CD14-positive monocyte (primary cell): ENCODE results near the gene WDR70. TPM values are rescaled to one million over a fixed set of nuclear protein-coding genes. Genes with fewer than 3 reads are reported as not detected.

Experiments used
- DNase-seq, 3 donors: peaks; one replicate each; pipeline ENCODE4 v3.0.0-alpha.2; 2011 to 2022
- H2AFZ ChIP-seq: 2 replicates; pipeline ENCODE4 v1.6.0; 2012; ENCODE audit warnings: mild to moderate bottlenecking, low read depth, low read length, inconsistent platforms; ENCODE audit not compliant: insufficient read depth, poor library complexity, severe bottlenecking
- H3K27ac ChIP-seq, 2 donors: 1 replicate in 1 of 2; 2 replicates in 1 of 2; pipeline ENCODE4 v1.5.1; 2012 to 2013; ENCODE audit warnings: low read length in 2 of 2, control low read depth in 1 of 2, inconsistent platforms in 1 of 2, low read depth in 1 of 2, mild to moderate bottlenecking in 1 of 2
- H3K27me3 ChIP-seq, 2 donors: one replicate each; pipeline versions ENCODE4 v1.6.0 to v1.6.1; 2011 to 2013; ENCODE audit warnings: low read length in 2 of 2; ENCODE audit not compliant: control insufficient read depth in 2 of 2, insufficient read depth in 2 of 2
- H3K36me3 ChIP-seq, 2 donors: replicated peaks in 1 of 2; 1 replicate in 1 of 2; 2 replicates in 1 of 2; pipeline versions ENCODE4 v1.5.1 to v1.6.1; 2012 to 2013; ENCODE audit warnings: low read length in 2 of 2, control low read depth in 1 of 2, inconsistent platforms in 1 of 2, mild to moderate bottlenecking in 1 of 2; ENCODE audit not compliant: insufficient read depth in 2 of 2, control insufficient read depth in 1 of 2
- H3K4me1 ChIP-seq, 2 donors: 1 replicate in 1 of 2; 2 replicates in 1 of 2; pipeline versions ENCODE4 v1.5.1 to v1.6.1; 2012 to 2013; ENCODE audit warnings: low read length in 2 of 2, control low read depth in 1 of 2, inconsistent platforms in 1 of 2, mild to moderate bottlenecking in 1 of 2, moderate library complexity in 1 of 2; ENCODE audit not compliant: insufficient read depth in 2 of 2, control insufficient read depth in 1 of 2
- H3K4me2 ChIP-seq: replicated peaks from 2 replicates; pipeline ENCODE3; 2012; ENCODE audit warnings: low read length, moderate library complexity, mild to moderate bottlenecking; ENCODE audit not compliant: poor library complexity, severe bottlenecking; ENCODE audit errors: extremely low read depth
- H3K4me3 ChIP-seq, 3 experiments: fragments of 200-600 bp in 1 of 3; sonication (generic) in 1 of 3; replicated peaks in 1 of 3; 1 replicate in 2 of 3; 2 replicates in 1 of 3; pipeline ENCODE4 v1.5.1; 2011 to 2013; ENCODE audit warnings: low read length in 3 of 3, mild to moderate bottlenecking in 3 of 3, control low read depth in 2 of 3, low read depth in 2 of 3, inconsistent platforms in 1 of 3, moderate library complexity in 1 of 3
- H3K79me2 ChIP-seq: 2 replicates; pipeline ENCODE4 v1.6.0; 2012; ENCODE audit warnings: mild to moderate bottlenecking, control low read depth, inconsistent platforms, low read length, moderate library complexity; ENCODE audit not compliant: insufficient read depth
- H3K9ac ChIP-seq: 2 replicates; pipeline ENCODE4 v1.6.0; 2017; ENCODE audit warnings: low read length, mild to moderate bottlenecking; ENCODE audit not compliant: insufficient read depth, poor library complexity, severe bottlenecking
- H3K9me3 ChIP-seq, 2 donors: replicated peaks in 1 of 2; 1 replicate in 1 of 2; 2 replicates in 1 of 2; pipeline versions ENCODE4 v1.5.1 to v1.6.1; 2012 to 2013; ENCODE audit warnings: low read length in 2 of 2, control low read depth in 1 of 2; ENCODE audit not compliant: control insufficient read depth in 1 of 2, insufficient read depth in 1 of 2
- H4K20me1 ChIP-seq: 2 replicates; pipeline ENCODE4 v1.6.0; 2012; ENCODE audit warnings: mild to moderate bottlenecking, low read length, control low read depth, moderate library complexity; ENCODE audit not compliant: insufficient read depth
- H3K27ac Mint-ChIP-seq, 7 donors: one replicate each; pipeline ENCODE4 v1.8.0; 2020; ENCODE audit warnings: mild to moderate bottlenecking in 7 of 7, mixed read lengths in 7 of 7, moderate library complexity in 6 of 7, inconsistent platforms in 2 of 7
- H3K27me3 Mint-ChIP-seq, 3 donors: one replicate each; pipeline ENCODE4 v1.8.0; 2021 to 2022; ENCODE audit warnings: low read depth in 3 of 3, mild to moderate bottlenecking in 3 of 3, mixed read lengths in 3 of 3, moderate library complexity in 3 of 3, inconsistent platforms in 1 of 3
- H3K36me3 Mint-ChIP-seq, 2 donors: one replicate each; pipeline ENCODE4 v1.8.0; 2020; ENCODE audit warnings: mixed read lengths in 2 of 2, inconsistent platforms in 1 of 2, mild to moderate bottlenecking in 1 of 2
- H3K4me1 Mint-ChIP-seq: one replicate; pipeline ENCODE4 v1.8.0; 2020; ENCODE audit warnings: mild to moderate bottlenecking, mixed read lengths
- H3K4me3 Mint-ChIP-seq, 2 donors: one replicate each; pipeline ENCODE4 v1.8.0; 2020; ENCODE audit warnings: mild to moderate bottlenecking in 2 of 2, mixed read lengths in 2 of 2, moderate library complexity in 1 of 2
- H3K9me3 Mint-ChIP-seq, 7 donors: one replicate each; pipeline ENCODE4 v1.8.0; 2020 to 2022; ENCODE audit warnings: mixed read lengths in 7 of 7, mild to moderate bottlenecking in 6 of 7, moderate library complexity in 6 of 7, inconsistent platforms in 2 of 7
- CTCF ChIP-seq: fragments of 200-600 bp; IDR thresholded peaks from one replicate; pipeline ENCODE4 v1.8.0; 2022; ENCODE audit warnings: antibody characterized with exemption, mild to moderate bottlenecking
- WGBS: methylation state at CpG from one replicate; pipeline ENCODE4 v1.1.5; 2013; ENCODE audit warnings: missing lambda C conversion rate; ENCODE audit not compliant: insufficient coverage; 5-methylcytosine and 5-hydroxymethylcytosine counted together
- intact Hi-C, 2 donors: fragments of 100-400 bp; cut with micrococcal nuclease; formaldehyde crosslinking; loops; one replicate each; pipeline versions ENCODE4 v1.15.0 to v1.15.1; 2023
- polyA plus RNA-seq, 3 donors: library from polyadenylated mRNA; depleted of rRNA in 1 of 3; unstranded in 2 of 3; stranded (reverse) in 1 of 3; fragments of 300-500 nt in 2 of 3; fragments of >200 nt in 1 of 3; fragmentation: Illumina TruSeq in 2 of 3; gene quantifications; 1 replicate in 2 of 3; 2 replicates in 1 of 3; pipeline ENCODE4 v1.2.3, GENCODE V29; 2012 to 2021

WDR70 gene
- polyA plus RNA-seq, 3 donors: 13.1 to 21.0 (median 19.1) TPM

DNA sequence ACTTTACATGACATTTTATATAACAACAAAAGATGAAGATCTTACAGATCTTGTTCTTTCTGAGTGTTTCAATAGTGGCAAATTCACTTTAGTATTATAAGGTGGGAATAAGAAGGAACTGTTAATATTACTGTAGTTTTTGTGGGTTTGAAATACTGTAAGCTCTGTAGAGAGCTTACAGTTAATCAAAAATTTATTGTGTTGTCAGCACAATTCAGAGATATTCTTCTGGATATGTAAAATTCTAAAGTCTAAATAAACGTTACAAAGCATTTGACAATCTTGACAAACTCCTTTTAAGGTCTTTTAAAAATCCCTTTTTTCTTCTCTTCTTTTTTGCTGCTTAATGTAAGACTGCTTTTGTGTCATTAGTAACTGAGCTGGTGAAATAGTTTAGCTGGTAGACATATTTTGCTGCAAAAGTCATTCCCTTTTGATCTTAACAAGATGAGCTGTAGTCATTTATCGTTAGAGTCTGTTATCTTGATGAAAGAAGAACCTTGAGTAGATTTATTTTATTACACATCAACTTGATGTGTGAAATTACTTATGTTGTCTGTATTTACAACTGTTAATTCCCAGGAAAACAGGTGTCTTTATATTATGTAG lies 186.0 kb downstream of the WDR70 start:
- no peaks in the 10 kb centered on the region for H4K20me1 ChIP-seq
- Mint-ChIP-seq H3K36me3 (peaks cover 2 to 6% of the 10 kb centered on the region in 2 donors), H3K27me3 (no peaks in the 10 kb centered on the region), H3K9me3 (peaks cover 0 to 7% (median 1%) of the 10 kb centered on the region in 7 donors), H3K4me1 (peaks cover 14% of the 10 kb centered on the region), H3K4me3 (no peak overlapping the region), H3K27ac (no peak overlapping the region)
- intact Hi-C loops: no loop called here
- no peak for DNase-seq
- WGBS: no CpG with 5 or more reads among the region's 2 CpGs
- no peak overlapping the region for H3K27ac ChIP-seq
- TF ChIP-seq CTCF: no peak
- H2AFZ ChIP-seq: no peak overlapping the region
- H3K27me3 ChIP-seq: no peaks in the 10 kb centered on the region
- no peak overlapping the region for H3K9ac ChIP-seq
- H3K4me2 ChIP-seq: no peak overlapping the region
- no peaks in the 10 kb centered on the region for H3K79me2 ChIP-seq
- no peak overlapping the region for H3K4me3 ChIP-seq
- peaks cover 7 to 9% of the 10 kb centered on the region in 2 donors for H3K4me1 ChIP-seq
- H3K36me3 ChIP-seq: no peaks in the 10 kb centered on the region
- H3K9me3 ChIP-seq: no peaks in the 10 kb centered on the region

- 100% methylated on average over 2 of the region's 3 CpGs for WGBS
- no peak overlapping the region for H3K9ac ChIP-seq
- intact Hi-C loops: no loop called here
These were observed 188.4 kb downstream of the WDR70 start for GRCh38 chr5:37567566-37567965.

More at GRCh38 chr5:37567566-37567965, 188.4 kb downstream of the WDR70 start:
- no peak overlapping the region for H3K27ac Mint-ChIP-seq
- no peak overlapping the region for H3K4me3 ChIP-seq
- no peaks in the 10 kb centered on the region for H4K20me1 ChIP-seq
- H2AFZ ChIP-seq: no peak overlapping the region
- TF ChIP-seq CTCF: no peak
- no peaks in the 10 kb centered on the region for H3K79me2 ChIP-seq
- H3K9me3 ChIP-seq: no peaks in the 10 kb centered on the region
- DNase-seq: no peak
- no peak overlapping the region for H3K4me3 Mint-ChIP-seq
- H3K4me1 ChIP-seq: peaks cover 7 to 9% of the 10 kb centered on the region in 2 donors
- no peaks in the 10 kb centered on the region for H3K27me3 ChIP-seq
- peaks cover 0 to under 1% (median 0%) of the 10 kb centered on the region in 7 donors for H3K9me3 Mint-ChIP-seq
- H3K27me3 Mint-ChIP-seq: no peaks in the 10 kb centered on the region
- H3K27ac ChIP-seq: no peak overlapping the region
- H3K4me2 ChIP-seq: no peak overlapping the region
- H3K36me3 Mint-ChIP-seq: peaks cover 4 to 8% of the 10 kb centered on the region in 2 donors
- H3K36me3 ChIP-seq: no peaks in the 10 kb centered on the region
- peaks cover 14% of the 10 kb centered on the region for H3K4me1 Mint-ChIP-seq
